Measurements from ENCODE around the gene ETFDH. TPM values are rescaled to one million over a fixed set of nuclear protein-coding genes. Genes with fewer than 3 reads are reported as not detected.

ETFDH gene
- total and polyA plus RNA-seq, 10 of the 15 experiments (the other 5 are each of a cell fraction or from before 2014, with no cell fraction given) = 10.9 to 30.4 (median 20.6) TPM

DNA sequence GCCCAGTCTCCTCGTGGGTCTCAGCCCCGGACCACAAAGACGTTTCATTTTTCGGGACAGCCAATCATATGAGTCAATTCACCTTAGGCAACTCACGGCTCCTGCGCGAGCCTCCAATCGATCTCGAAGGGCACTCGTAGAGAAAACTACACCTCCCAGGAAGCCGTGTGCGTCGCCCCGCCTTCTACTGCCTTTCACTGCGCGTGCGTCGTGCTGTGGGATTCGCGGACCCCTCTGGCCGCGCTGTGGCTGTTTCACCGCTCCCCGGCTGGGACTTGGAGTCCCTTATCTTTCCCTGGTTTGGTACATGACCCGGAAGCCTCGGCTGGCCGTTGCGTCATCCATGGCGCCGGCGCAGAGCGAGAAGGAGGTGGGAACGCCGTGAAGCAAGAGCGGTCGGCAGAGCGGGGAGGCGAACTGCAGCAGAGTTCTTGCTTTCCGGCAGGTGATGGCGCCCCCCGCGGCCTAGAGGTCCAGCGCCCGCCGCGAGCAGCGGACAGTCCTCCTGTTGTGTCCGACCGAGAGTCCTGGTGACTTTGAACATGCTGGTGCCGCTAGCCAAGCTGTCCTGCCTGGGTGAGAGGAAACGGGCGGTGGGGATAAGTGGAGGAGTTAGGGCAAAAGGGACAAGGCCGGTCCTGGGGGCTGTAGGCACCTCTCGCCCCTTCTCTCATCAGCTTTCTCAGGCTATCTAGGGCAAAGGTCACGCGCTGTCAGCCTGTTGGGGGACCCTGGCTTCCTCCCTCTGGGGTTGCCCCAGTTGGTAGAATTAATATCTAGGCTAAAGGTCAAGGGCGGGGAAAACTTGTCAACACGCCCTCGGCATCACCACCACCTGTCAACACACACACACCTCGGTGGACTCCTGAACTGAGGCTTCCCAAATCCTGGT is at the start of gene ETFDH (continued):
- TF ChIP-seq ETV6 (conservative IDR thresholded peaks at IDR 0.05 in 1 of 2, IDR thresholded peaks at IDR 0.05 in 1 of 2; ENCODE audit: borderline replicate concordance in 1 of 2, low read depth in 1 of 2) (no peak), YY1 (IDR thresholded peaks at IDR 0.05; ENCODE audit: low read depth, low read length) (peak; percentile 86), KLF5 (IDR thresholded peaks at IDR 0.05; ENCODE audit: partially characterized antibody) (no peak), DPF2 (IDR thresholded peaks at IDR 0.05) (peak; percentile 59), FOXK2 (IDR thresholded peaks at IDR 0.05) (no peak; the same call in 1 of the 2 replicates), RB1 (IDR thresholded peaks at IDR 0.05; ENCODE audit: borderline replicate concordance) (peak; percentile 29; the same call in 1 of the 2 replicates), KDM1A (IDR thresholded peaks at IDR 0.05; ENCODE audit: borderline replicate concordance) (no peak), ZNF592 (IDR thresholded peaks at IDR 0.05) (peak; percentile 27; the same call in 1 of the 2 replicates), NR2F1 (conservative IDR thresholded peaks at IDR 0.05) (peak; percentile 96), CHD1 (IDR thresholded peaks at IDR 0.05; ENCODE audit: low read depth, low read length) (0 out of 2 replicates have a peak, but pooled peaks have one; percentile 55), POLR2AphosphoS5 (IDR thresholded peaks at IDR 0.05; ENCODE audit: low read length) (peak; percentile 60; the same call in 1 of the 2 replicates), CREB1 (IDR thresholded peaks at IDR 0.05; ENCODE audit: low read depth) (peak; percentile 92), ZBTB4 (CRISPR knock-in tag; IDR thresholded peaks at IDR 0.05) (no peak), BCL3 (IDR thresholded peaks at IDR 0.05; ENCODE audit: borderline replicate concordance, insufficient read depth, low read depth, low read length, poor library complexity, severe bottlenecking) (no peak), NFIC (IDR thresholded peaks at IDR 0.05; ENCODE audit: low read depth, low read length) (no peak), ATF2 (IDR thresholded peaks at IDR 0.05; ENCODE audit: low read length) (peak; percentile 63; the same call in 1 of the 2 replicates), TCF3 (IDR thresholded peaks at IDR 0.05; ENCODE audit: borderline replicate concordance, insufficient read depth, low read depth, low read length) (no peak)

Data from GM12878 (cell line).